Hepatocyte (in vitro differentiated cells): ENCODE measurements around the gene SCAPER.

ENCODE experiments used
- EZH2 ChIP-seq: fragments of 200-600 bp; sonication (generic); IDR thresholded peaks from 2 replicates; pipeline ENCODE4 v1.6.1; 2016; ENCODE audit warnings: antibody characterized with exemption, mild to moderate bottlenecking, borderline replicate concordance
- TF ChIP-seq, protein P1 (sequence below): fragments of 200-600 bp; sonication (generic); IDR thresholded peaks from 2 replicates; pipeline ENCODE4 v1.5.1; 2016; ENCODE audit warnings: antibody characterized with exemption, mild to moderate bottlenecking; ENCODE audit not compliant: poor library complexity

DNA sequence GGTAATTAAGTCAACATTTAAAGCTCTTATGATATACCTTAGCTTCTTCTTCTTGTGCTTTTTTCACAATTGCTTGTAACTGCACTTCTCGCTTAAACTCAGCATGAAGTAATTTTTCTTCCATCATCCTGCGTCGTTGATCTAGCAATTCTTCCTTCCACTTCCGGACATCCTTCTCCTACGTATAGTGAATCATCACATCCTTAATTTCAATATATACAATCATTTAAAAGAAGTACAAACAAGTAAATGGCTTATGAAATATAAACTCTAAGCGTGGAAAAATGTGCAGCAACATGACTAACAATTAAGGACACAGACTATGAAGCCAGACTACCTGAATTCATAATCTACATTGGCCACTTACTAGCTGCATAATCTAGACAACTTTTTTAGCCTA, 151.4 kb downstream of the SCAPER start:
- TF ChIP-seq, protein P1, sequence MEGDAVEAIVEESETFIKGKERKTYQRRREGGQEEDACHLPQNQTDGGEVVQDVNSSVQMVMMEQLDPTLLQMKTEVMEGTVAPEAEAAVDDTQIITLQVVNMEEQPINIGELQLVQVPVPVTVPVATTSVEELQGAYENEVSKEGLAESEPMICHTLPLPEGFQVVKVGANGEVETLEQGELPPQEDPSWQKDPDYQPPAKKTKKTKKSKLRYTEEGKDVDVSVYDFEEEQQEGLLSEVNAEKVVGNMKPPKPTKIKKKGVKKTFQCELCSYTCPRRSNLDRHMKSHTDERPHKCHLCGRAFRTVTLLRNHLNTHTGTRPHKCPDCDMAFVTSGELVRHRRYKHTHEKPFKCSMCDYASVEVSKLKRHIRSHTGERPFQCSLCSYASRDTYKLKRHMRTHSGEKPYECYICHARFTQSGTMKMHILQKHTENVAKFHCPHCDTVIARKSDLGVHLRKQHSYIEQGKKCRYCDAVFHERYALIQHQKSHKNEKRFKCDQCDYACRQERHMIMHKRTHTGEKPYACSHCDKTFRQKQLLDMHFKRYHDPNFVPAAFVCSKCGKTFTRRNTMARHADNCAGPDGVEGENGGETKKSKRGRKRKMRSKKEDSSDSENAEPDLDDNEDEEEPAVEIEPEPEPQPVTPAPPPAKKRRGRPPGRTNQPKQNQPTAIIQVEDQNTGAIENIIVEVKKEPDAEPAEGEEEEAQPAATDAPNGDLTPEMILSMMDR, result no peak
- no peak for TF ChIP-seq EZH2
